Stimulated activated CD8-positive, alpha-beta memory T cell treated with anti-CD3 and anti-CD28 coated beads, Interleukin-4, amount 100 ng/mL, for 4 hours (primary cell): Measurements from ENCODE around the gene C14orf119.

Experiments
- DNase-seq, 2 donors: peaks; one replicate each; pipeline ENCODE4 v3.0.0-alpha.2; 2020; ENCODE audit warnings: low read depth in 2 of 2, low spot score in 1 of 2

C14orf119 gene

GRCh38 chr14:23060536-23061260 lies 34.6 kb upstream of the C14orf119 start:
- DNase-seq: no peak

- no peak for DNase-seq
Measured at GRCh38 chr14:23062002-23062401, 33.3 kb upstream of the C14orf119 start.

GRCh38 chr14:23063601-23064000 lies 31.7 kb upstream of the C14orf119 start:
- DNase-seq: no peak

GRCh38 chr14:23066368-23066767 lies 28.9 kb upstream of the C14orf119 start:
- no peak for DNase-seq

- DNase-seq: no peak
Measured at GRCh38 chr14:23066855-23067744, 28.2 kb upstream of the C14orf119 start.

GRCh38 chr14:23067847-23068788 lies 27.2 kb upstream of the C14orf119 start:
- no peak for DNase-seq

- DNase-seq: peak; percentile 33 to 34
Measured at GRCh38 chr14:23068789-23069412, 26.4 kb upstream of the C14orf119 start.

- no peak for DNase-seq
Measured at GRCh38 chr14:23069413-23069806, 25.9 kb upstream of the C14orf119 start.

GRCh38 chr14:23070262-23071129 lies 24.8 kb upstream of the C14orf119 start:
- DNase-seq: no peak

- DNase-seq: peak; percentile 38 to 53
Measured at GRCh38 chr14:23071244-23071920, 23.9 kb upstream of the C14orf119 start.

GRCh38 chr14:23071921-23072539 lies 23.3 kb upstream of the C14orf119 start:
- no peak for DNase-seq

- no peak for DNase-seq
Measured at GRCh38 chr14:23074906-23075305, 20.4 kb upstream of the C14orf119 start.

- DNase-seq: no peak
Measured at GRCh38 chr14:23076785-23077408, 18.4 kb upstream of the C14orf119 start.

GRCh38 chr14:23077962-23078361 lies 17.3 kb upstream of the C14orf119 start:
- no peak for DNase-seq

- DNase-seq: no peak
Measured at GRCh38 chr14:23078692-23079116, 16.6 kb upstream of the C14orf119 start.

- DNase-seq: no peak
Measured at GRCh38 chr14:23079716-23080115, 15.6 kb upstream of the C14orf119 start.

- DNase-seq: no peak
Measured at GRCh38 chr14:23080474-23080873, 14.8 kb upstream of the C14orf119 start.

- DNase-seq: no peak
Measured at GRCh38 chr14:23085458-23085857, 9.8 kb upstream of the C14orf119 start.
